Stimulated activated CD8-positive, alpha-beta memory T cell treated with anti-CD3 and anti-CD28 coated beads, Interleukin-15, amount 100 ng/mL, for 4 hours (primary cell): ENCODE measurements around the gene MTSS2.

Experiments used
- DNase-seq, 2 donors: peaks; one replicate each; pipeline ENCODE4 v3.0.0-alpha.2; 2020; ENCODE audit warnings: low read depth in 2 of 2

Gene MTSS2

DNA sequence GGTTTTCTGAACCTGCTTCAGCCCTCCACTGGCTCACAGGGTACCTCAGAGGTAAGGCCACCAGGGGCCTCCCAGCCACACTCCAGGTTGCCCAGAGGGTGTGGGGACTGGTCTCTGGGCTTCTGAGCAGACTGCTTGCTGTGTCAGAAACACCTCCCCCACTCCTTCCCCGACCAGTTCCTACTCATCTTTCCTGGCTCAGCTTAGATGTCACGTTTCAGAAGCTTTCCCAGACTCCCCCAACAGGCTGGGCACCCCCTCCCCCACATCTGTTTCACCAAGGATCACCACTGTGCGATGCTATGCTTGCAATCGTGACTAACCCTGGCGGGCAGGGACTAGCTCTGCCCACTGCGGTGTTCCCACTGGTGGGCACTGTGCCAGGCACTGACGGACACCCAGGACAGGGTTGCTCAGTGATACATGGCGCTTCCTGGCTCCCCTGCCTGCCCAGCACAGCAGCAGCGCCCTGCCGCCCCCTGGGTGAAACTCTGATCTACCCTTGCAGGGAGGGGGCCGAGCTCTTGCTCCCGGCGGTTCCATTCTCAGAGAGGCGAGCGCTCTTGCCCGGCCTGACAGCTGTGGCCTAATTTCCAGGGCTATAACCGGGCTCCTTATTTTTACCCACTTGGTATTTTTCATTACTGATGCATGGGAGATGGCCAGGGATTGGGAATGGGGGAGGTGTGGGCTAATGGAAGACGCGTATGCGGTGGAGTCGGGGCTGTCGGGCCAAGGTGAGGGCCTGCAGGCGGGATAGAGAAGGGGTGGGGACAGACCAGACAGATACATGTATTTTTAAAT lies 29.4 kb upstream of the MTSS2 start:
- DNase-seq = no peak

DNA sequence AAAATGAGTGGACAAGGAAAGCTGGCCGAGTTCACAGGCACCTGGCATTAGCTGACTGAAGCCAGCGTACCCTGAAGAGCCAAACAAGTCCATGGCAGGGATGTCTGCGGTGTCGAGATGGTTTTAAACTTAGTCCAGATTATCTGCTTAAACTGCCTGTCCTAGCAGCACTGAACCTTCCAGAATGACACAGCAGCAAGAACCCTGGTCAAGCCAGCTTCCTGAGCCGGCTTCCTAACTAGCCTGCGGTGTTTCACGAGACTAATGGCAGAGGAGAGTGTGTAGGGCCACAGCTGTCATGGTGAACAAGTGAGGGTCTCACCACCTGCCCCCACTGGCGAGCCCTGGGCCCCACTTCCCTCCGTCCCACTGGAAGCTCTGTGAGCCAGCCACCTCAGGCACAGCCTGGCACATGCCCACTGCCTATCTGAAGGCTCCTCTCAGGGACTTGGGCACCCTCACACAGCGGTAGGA lies 28.8 kb upstream of the MTSS2 start:
- DNase-seq = no peak

DNA sequence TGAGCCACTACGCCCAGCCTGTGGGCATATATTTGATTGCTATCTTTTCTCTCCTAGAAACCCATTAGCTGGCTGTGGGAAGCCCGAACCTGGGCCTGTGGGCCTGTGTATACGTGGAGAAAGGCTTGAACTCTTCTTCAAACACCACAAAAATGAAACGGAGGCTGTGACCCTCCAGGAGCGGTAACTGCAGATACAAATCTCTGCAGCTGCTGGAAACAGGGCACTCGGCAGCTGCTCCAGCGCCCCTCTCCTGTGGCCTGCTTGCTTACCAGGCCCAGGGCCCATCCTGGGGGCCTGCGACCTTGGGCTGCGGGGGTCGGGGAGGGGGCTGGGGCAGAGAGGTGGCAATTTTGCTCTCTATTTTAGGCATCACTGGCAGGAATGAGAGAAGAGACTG lies 28.0 kb upstream of the MTSS2 start:
- DNase-seq = no peak

- DNase-seq = no peak
Measured at GRCh38 chr16:70713342-70713741, 27.5 kb upstream of the MTSS2 start.

DNA sequence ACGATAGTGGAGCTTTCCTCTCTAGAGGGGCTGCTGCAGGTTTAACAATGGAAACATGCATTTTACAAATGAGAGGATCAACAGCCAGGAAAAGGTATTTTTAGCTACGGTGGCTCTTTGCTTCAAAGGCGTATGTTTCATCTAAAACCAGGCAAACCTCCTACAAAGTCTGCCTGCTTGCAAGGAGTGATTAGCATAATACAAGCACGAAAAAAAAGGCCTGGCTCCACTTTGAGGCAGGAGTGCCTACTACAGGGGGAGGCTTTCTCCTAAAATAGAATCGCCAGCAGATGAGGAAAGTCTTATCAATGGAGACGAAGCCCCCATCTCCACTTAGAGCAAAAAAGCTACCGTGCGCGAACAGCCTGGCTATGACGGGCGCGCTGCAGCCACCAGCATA lies 27.1 kb upstream of the MTSS2 start:
- no peak for DNase-seq

GRCh38 chr16:70712359-70712758 lies 26.5 kb upstream of the MTSS2 start:
- DNase-seq = no peak

DNA sequence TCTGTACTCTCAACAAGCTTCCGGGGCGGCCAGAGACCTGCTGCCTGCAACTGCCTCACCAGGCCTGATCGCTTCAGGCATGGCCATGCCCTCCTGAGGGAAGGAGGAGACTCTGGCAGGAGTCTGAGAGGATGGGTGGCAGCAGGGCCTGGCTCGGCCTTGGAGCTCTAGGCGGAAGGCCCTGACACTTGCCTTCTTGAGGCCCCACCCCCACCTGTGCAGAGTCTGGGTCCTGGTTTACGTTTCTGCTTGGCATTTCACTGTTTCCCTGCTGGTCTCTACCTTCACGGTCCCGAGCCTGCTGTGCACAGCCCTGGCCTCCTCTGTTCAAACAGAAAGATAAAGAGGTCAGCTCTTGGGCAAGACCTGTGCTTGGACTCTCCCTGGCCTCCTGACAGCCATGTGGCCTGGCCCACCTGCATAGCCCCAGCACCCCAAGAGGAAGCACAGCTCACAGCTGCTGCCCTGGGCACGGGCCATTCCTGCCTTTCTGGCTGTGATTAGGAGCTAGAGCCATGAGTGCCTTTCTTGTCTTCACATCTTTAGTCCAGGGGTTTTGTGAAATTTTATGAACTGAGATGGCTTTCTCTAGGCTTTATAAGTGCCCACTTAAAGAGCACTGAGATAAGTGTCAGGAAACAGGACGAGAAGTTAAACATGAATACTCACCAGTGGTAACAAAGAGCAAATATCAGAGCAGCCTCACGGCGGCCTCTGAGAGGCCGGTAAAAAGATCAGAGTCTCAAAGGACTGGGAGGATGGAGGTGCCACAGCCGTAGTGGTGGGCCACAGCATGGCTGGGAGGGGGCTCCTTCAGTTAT lies 25.6 kb upstream of the MTSS2 start:
- no peak for DNase-seq

GRCh38 chr16:70710422-70711210 lies 24.8 kb upstream of the MTSS2 start:
- DNase-seq = no peak

DNA sequence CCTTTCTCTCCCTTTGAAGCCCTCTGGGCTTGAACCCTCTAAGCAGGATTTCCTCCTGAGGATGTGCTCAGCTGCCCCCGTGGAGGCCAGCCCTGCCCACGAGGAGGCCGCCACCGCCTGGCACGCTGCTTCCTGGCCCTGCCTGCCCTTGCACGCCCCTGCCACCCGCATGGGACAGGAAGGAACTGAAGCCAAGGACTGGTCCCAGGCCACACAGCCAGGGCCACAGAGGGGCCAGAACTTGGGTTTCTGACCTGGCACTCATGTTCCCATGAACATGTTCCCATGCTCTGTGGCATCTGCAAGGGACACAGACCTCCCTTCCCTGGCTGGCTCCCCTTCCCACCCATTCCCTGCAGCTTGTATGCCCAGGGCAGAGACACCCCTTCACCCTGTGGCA lies 24.1 kb upstream of the MTSS2 start:
- no peak for DNase-seq

GRCh38 chr16:70709457-70709856 lies 23.6 kb upstream of the MTSS2 start:
- DNase-seq = no peak

GRCh38 chr16:70708366-70709246 lies 22.8 kb upstream of the MTSS2 start:
- DNase-seq = no peak

DNA sequence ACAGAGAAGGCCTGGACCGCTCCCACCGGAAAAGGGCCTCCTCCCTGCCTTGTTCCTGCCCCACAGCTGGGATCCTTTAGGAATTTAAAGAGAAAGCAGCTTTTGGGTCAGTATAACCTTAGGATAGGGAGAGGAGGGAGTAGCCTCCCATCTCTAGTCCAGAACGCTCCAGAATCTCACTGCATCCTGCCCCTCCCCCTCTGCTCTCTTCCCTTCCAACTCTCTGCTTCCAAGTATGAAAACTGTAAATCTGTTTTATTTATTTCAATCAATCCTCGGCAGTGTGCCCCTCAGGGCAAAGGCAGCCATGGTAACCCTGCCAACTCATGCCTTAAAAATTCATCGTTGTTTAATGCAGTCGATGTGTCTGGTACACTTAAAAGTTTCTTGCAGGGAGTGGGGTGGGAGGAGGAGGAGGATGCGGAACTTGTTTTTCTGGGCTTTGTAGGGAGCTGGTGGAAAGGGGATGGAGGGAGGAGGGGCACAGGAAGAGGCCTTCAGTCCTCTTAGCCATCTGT lies 21.2 kb upstream of the MTSS2 start:
- no peak for DNase-seq

DNA sequence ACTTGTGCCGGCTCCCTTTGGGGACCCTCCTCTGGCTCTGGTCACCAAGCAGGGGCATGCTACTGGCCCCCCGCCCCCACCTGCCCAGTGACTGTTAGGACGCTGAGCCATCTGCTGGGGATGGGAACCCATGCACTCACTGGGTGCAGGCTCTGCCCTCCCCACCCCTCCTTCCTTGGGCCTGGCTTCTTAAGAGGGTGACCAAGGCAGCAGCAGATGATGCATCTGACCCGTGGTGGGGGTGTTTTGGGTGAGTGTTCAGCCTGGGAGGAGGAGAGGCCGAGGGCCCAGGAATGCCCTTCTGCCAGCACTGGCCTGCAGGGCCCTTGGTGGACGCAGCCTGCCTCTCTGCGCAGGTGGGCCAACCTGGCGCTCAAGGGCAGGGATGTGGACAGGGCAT lies 19.2 kb upstream of the MTSS2 start:
- no peak for DNase-seq

GRCh38 chr16:70704586-70704985 lies 18.7 kb upstream of the MTSS2 start:
- DNase-seq = no peak

- DNase-seq = no peak
Measured at GRCh38 chr16:70703835-70704381, 18.1 kb upstream of the MTSS2 start.

- DNase-seq = no peak
Measured at GRCh38 chr16:70703041-70703834, 17.4 kb upstream of the MTSS2 start.

DNA sequence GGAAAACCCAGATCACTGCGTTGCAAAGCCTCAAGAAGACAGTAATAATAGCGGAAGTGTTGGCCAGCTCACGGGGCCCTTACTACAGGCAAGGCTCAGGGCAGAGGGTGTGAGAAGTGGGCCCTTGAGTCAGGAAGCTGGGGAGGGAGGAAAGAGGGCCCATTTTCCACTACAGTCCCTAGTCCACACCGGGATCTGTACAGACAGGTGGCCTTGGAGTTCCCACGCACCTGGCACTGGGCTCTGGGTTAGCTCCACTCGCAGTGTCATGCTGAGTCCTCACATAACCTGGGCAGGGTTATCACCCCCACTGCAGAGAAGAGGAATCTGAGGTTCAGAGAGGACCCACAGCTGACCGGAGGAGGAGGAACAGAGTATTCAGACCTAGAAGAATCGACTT lies 16.8 kb upstream of the MTSS2 start:
- no peak for DNase-seq

DNA sequence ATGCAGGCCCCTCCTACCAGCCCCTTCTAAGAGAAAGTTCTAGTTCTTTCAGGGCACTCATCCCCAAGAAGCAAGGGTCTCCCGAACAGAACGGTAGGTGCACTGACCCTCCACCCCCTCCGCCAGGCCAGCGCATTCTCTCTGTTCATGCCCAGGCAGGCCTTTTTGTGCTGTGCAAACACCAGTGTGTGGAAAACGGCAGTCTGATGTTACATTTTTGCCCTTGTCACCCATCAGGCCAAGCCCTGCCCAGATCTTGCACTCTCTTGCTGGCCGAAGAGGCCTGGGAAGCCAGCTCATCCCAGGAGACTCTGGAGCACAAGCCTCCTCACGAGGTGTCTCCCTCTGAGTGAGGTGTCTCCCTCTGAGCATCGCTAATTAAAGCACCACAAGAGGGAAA lies 16.1 kb upstream of the MTSS2 start:
- DNase-seq = no peak

GRCh38 chr16:70701596-70701995 lies 15.7 kb upstream of the MTSS2 start:
- no peak for DNase-seq

- DNase-seq = no peak
Measured at GRCh38 chr16:70701036-70701435, 15.2 kb upstream of the MTSS2 start.
